ENCODE data around the gene FAM124B. TPM values are rescaled to one million over a fixed set of nuclear protein-coding genes. Genes with fewer than 3 reads are reported as not detected.
A peak's percentile ranks its signal among the peaks of the same experiment; 100 is the strongest.

FAM124B gene
- total RNA-seq, 1 experiment from 2014 or later = not detected

GRCh38 chr2:224369028-224369632, 32.8 kb downstream of the FAM124B start:
- H3K27me3 Mint-ChIP-seq (ENCODE audit: insufficient read depth, unreplicated experiment) = peaks cover 8% of the 10 kb centered on the region
- no peak overlapping the region for H3K27ac Mint-ChIP-seq (ENCODE audit: unreplicated experiment)
- no peaks in the 10 kb centered on the region for H3K27me3 ChIP-seq (replicated peaks; ENCODE audit: control insufficient read depth, insufficient read depth, low read length)
- DNase-seq = peak in 1 of 2 experiments; percentile 58
- H3K4me3 Mint-ChIP-seq (ENCODE audit: unreplicated experiment) = no peak overlapping the region
- no peaks in the 10 kb centered on the region for H3K36me3 Mint-ChIP-seq (ENCODE audit: insufficient read depth, unreplicated experiment)
- H3K4me1 Mint-ChIP-seq (ENCODE audit: low read depth, unreplicated experiment) = no peaks in the 10 kb centered on the region
- H3K36me3 ChIP-seq (ENCODE audit: control insufficient read depth, insufficient read depth, low read length) = no peaks in the 10 kb centered on the region
- POLR2A ChIA-PET = no interaction called here
- H3K4me1 ChIP-seq = no peaks in the 10 kb centered on the region
- H3K9me3 Mint-ChIP-seq (ENCODE audit: unreplicated experiment) = no peaks in the 10 kb centered on the region
- H3K9me3 ChIP-seq = no peaks in the 10 kb centered on the region
- BruUV-seq (replicated peaks) = no TSS peak
- CTCF ChIA-PET = interaction anchor here (0.5 to 1.6 kb wide), 4 partner anchors 14 to 399 kb away, joined by 3 to 6 read pairs (median 4); no protein-coding TSS in a partner anchor
- TF ChIP-seq, protein P1, sequence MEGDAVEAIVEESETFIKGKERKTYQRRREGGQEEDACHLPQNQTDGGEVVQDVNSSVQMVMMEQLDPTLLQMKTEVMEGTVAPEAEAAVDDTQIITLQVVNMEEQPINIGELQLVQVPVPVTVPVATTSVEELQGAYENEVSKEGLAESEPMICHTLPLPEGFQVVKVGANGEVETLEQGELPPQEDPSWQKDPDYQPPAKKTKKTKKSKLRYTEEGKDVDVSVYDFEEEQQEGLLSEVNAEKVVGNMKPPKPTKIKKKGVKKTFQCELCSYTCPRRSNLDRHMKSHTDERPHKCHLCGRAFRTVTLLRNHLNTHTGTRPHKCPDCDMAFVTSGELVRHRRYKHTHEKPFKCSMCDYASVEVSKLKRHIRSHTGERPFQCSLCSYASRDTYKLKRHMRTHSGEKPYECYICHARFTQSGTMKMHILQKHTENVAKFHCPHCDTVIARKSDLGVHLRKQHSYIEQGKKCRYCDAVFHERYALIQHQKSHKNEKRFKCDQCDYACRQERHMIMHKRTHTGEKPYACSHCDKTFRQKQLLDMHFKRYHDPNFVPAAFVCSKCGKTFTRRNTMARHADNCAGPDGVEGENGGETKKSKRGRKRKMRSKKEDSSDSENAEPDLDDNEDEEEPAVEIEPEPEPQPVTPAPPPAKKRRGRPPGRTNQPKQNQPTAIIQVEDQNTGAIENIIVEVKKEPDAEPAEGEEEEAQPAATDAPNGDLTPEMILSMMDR (IDR thresholded peaks at IDR 0.05; ENCODE audit: insufficient read depth in 1 of 2, low read depth in 1 of 2, low read length in 1 of 2, severe bottlenecking in 1 of 2, unreplicated experiment in 1 of 2) = peak; percentile 71 to 83
- H3K4me3 ChIP-seq (ENCODE audit: low read depth, low read length) = no peak overlapping the region
- intact Hi-C loops (cut with micrococcal nuclease; ENCODE audit: unreplicated experiment) = loop anchor here (1.0 to 2.0 kb wide), 2 partner anchors 12 to 376 kb away; no protein-coding TSS in a partner anchor

DNA sequence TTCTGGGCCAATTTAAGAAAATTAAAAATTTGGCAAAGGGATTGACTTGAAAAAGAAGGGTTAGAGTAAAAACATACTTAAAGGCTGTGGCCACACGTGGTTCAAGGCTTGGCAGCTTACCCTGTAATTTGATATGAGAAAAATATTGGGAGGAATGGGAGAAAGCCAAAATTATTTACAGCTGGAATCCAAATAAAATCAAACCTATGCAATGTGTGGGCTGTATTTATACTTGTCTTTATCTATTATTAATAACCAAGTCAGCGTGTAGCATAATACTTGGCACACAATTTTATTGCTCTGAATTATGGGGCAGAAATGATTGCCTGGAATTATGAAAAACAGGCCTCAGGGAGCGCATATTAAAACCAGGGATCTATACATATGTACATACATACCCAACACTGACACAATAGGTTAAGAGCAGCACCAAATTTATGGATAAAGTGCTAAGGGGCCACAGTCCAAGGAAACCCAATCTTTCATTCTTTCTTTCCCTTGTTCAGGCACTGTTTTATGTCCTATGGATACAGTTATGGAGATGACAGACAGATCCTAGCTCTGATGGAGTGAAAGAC, 35.6 kb downstream of the FAM124B start:
- intact Hi-C loops (cut with micrococcal nuclease; ENCODE audit: unreplicated experiment) = no loop called here
- CTCF ChIA-PET = no interaction called here
- Histone ChIP-seq H3K27me3 (replicated peaks; ENCODE audit: control insufficient read depth, insufficient read depth, low read length) (no peaks in the 10 kb centered on the region), H3K9me3 (no peaks in the 10 kb centered on the region), H3K4me1 (no peaks in the 10 kb centered on the region), H3K4me3 (ENCODE audit: low read depth, low read length) (no peak overlapping the region), H3K36me3 (ENCODE audit: control insufficient read depth, insufficient read depth, low read length) (no peaks in the 10 kb centered on the region)
- TF ChIP-seq, protein P1 (IDR thresholded peaks at IDR 0.05; ENCODE audit: insufficient read depth in 1 of 2, low read depth in 1 of 2, low read length in 1 of 2, severe bottlenecking in 1 of 2, unreplicated experiment in 1 of 2) = no peak
- Mint-ChIP-seq H3K27ac (ENCODE audit: unreplicated experiment) (no peak overlapping the region), H3K4me3 (ENCODE audit: unreplicated experiment) (no peak overlapping the region), H3K27me3 (ENCODE audit: insufficient read depth, unreplicated experiment) (peaks cover 9% of the 10 kb centered on the region), H3K4me1 (ENCODE audit: low read depth, unreplicated experiment) (no peaks in the 10 kb centered on the region), H3K9me3 (ENCODE audit: unreplicated experiment) (no peaks in the 10 kb centered on the region), H3K36me3 (ENCODE audit: insufficient read depth, unreplicated experiment) (no peaks in the 10 kb centered on the region)
- BruUV-seq (replicated peaks) = no TSS peak
- POLR2A ChIA-PET = no interaction called here
- no peak for DNase-seq

GRCh38 chr2:224365331-224365730, 36.6 kb downstream of the FAM124B start:
- Mint-ChIP-seq H3K27me3 (ENCODE audit: insufficient read depth, unreplicated experiment) (peaks cover 5% of the 10 kb centered on the region), H3K9me3 (ENCODE audit: unreplicated experiment) (no peaks in the 10 kb centered on the region), H3K27ac (ENCODE audit: unreplicated experiment) (no peak overlapping the region), H3K4me3 (ENCODE audit: unreplicated experiment) (no peak overlapping the region), H3K36me3 (ENCODE audit: insufficient read depth, unreplicated experiment) (no peaks in the 10 kb centered on the region), H3K4me1 (ENCODE audit: low read depth, unreplicated experiment) (no peaks in the 10 kb centered on the region)
- DNase-seq = no peak
- no peak overlapping the region for H3K4me3 ChIP-seq (ENCODE audit: low read depth, low read length)
- H3K4me1 ChIP-seq = no peaks in the 10 kb centered on the region
- H3K36me3 ChIP-seq (ENCODE audit: control insufficient read depth, insufficient read depth, low read length) = no peaks in the 10 kb centered on the region
- intact Hi-C loops (cut with micrococcal nuclease; ENCODE audit: unreplicated experiment) = no loop called here
- no peaks in the 10 kb centered on the region for H3K27me3 ChIP-seq (replicated peaks; ENCODE audit: control insufficient read depth, insufficient read depth, low read length)
- ChIA-PET CTCF (no interaction called here), POLR2A (no interaction called here)
- TF ChIP-seq, protein P1 (IDR thresholded peaks at IDR 0.05; ENCODE audit: insufficient read depth in 1 of 2, low read depth in 1 of 2, low read length in 1 of 2, severe bottlenecking in 1 of 2, unreplicated experiment in 1 of 2) = no peak
- no peaks in the 10 kb centered on the region for H3K9me3 ChIP-seq
- no TSS peak for BruUV-seq (replicated peaks)
